ENCODE results near the gene TTC13. TPM values are rescaled to one million over a fixed set of nuclear protein-coding genes. Genes with fewer than 3 reads are reported as not detected.
A peak's percentile ranks its signal among the peaks of the same experiment; 100 is the strongest.

The TTC13 gene
- total RNA-seq, 3 donors from 2014 or later = 20.5 to 26.6 (median 22.0) TPM

GRCh38 chr1:230867101-230867902, 111.4 kb downstream of the TTC13 start:
- H3K4me3 ChIP-seq = peak overlapping the region; percentile 82 to 98 (median 91)
- intact Hi-C loops (cut with DNase I; ENCODE audit: low total_unique reads) = no loop called here
- H3K27ac ChIP-seq = peak overlapping the region; percentile 95 to 96
- H3K27me3 ChIP-seq = no peaks in the 10 kb centered on the region
- peaks cover 2 to 32% of the 10 kb centered on the region in 2 donors for H3K4me1 ChIP-seq
- DNase-seq (ENCODE audit: low spot score in 2 of 2) = no peak
- no peaks in the 10 kb centered on the region for H3K36me3 ChIP-seq
- TF ChIP-seq POLR2AphosphoS5 (IDR thresholded peaks at IDR 0.05) = peak in 1 of 3 donors; percentile 7
- no peak for TF ChIP-seq POLR2A (IDR thresholded peaks at IDR 0.05)
- H3K9me3 ChIP-seq = no peaks in the 10 kb centered on the region

- H3K4me1 ChIP-seq = peaks cover 2 to 32% of the 10 kb centered on the region in 2 donors
- peak overlapping the region; percentile 82 to 98 (median 91) for H3K4me3 ChIP-seq
- intact Hi-C loops (cut with DNase I; ENCODE audit: low total_unique reads) = no loop called here
- no peaks in the 10 kb centered on the region for H3K27me3 ChIP-seq
- H3K9me3 ChIP-seq = no peaks in the 10 kb centered on the region
- H3K27ac ChIP-seq = peak overlapping the region; percentile 95 to 96
- no peaks in the 10 kb centered on the region for H3K36me3 ChIP-seq
- DNase-seq (ENCODE audit: low spot score in 2 of 2) = no peak
- TF ChIP-seq POLR2AphosphoS5 (IDR thresholded peaks at IDR 0.05) (peak in 1 of 3 donors; percentile 17), CTCF (IDR thresholded peaks at IDR 0.05) (no peak), POLR2A (IDR thresholded peaks at IDR 0.05) (no peak)
Observed at GRCh38 chr1:230866171-230867070, 112.2 kb downstream of the TTC13 start.

GRCh38 chr1:230865062-230865817, 113.4 kb downstream of the TTC13 start:
- intact Hi-C loops (cut with DNase I; ENCODE audit: low total_unique reads) = no loop called here
- no peaks in the 10 kb centered on the region for H3K9me3 ChIP-seq
- H3K4me1 ChIP-seq = peaks cover 2 to 38% of the 10 kb centered on the region in 2 donors
- TF ChIP-seq POLR2AphosphoS5 (IDR thresholded peaks at IDR 0.05) (no peak), POLR2A (IDR thresholded peaks at IDR 0.05) (no peak), CTCF (IDR thresholded peaks at IDR 0.05) (no peak)
- no peaks in the 10 kb centered on the region for H3K36me3 ChIP-seq
- peak overlapping the region in 1 of 3 donors; percentile 98 for H3K4me3 ChIP-seq
- H3K27me3 ChIP-seq = no peaks in the 10 kb centered on the region
- H3K27ac ChIP-seq = peak overlapping the region; percentile 95 to 96
- no peak for DNase-seq (ENCODE audit: low spot score in 2 of 2)

- intact Hi-C loops (cut with DNase I; ENCODE audit: low total_unique reads) = no loop called here
- Histone ChIP-seq H3K27ac (peak overlapping the region; percentile 50 to 96), H3K4me1 (peaks cover 2 to 41% of the 10 kb centered on the region in 2 donors), H3K9me3 (no peaks in the 10 kb centered on the region), H3K27me3 (no peaks in the 10 kb centered on the region), H3K4me3 (peak overlapping the region in 1 of 3 donors; percentile 18), H3K36me3 (no peaks in the 10 kb centered on the region)
- TF ChIP-seq POLR2A (IDR thresholded peaks at IDR 0.05) (no peak), POLR2AphosphoS5 (IDR thresholded peaks at IDR 0.05) (no peak), CTCF (IDR thresholded peaks at IDR 0.05) (no peak)
- no peak for DNase-seq (ENCODE audit: low spot score in 2 of 2)
Observed at GRCh38 chr1:230864441-230864840, 114.2 kb downstream of the TTC13 start.

GRCh38 chr1:230863449-230863848, 115.2 kb downstream of the TTC13 start:
- Histone ChIP-seq H3K4me1 (peaks cover 0 to 49% of the 10 kb centered on the region in 2 donors), H3K27ac (peak overlapping the region; percentile 57 to 96), H3K36me3 (no peaks in the 10 kb centered on the region), H3K27me3 (no peaks in the 10 kb centered on the region), H3K9me3 (no peaks in the 10 kb centered on the region), H3K4me3 (no peak overlapping the region)
- intact Hi-C loops (cut with DNase I; ENCODE audit: low total_unique reads) = no loop called here
- no peak for TF ChIP-seq POLR2A (IDR thresholded peaks at IDR 0.05)
- peak in 2 of 3 donors; percentile 37 to 66 for TF ChIP-seq POLR2AphosphoS5 (IDR thresholded peaks at IDR 0.05)
- TF ChIP-seq CTCF (IDR thresholded peaks at IDR 0.05) = no peak
- peak; percentile 80 to 90 for DNase-seq (ENCODE audit: low spot score in 2 of 2)

Data from breast epithelium (tissue), 4 donors.